G401 (cell line): ENCODE results near the gene YDJC. TPM values are rescaled to one million over a fixed set of nuclear protein-coding genes. Genes with fewer than 3 reads are reported as not detected.
"Not testable (repeated sequence)": the region's sequence is repeated elsewhere in the genome, so short reads cannot be mapped to it uniquely, and the experiment has no call there.

Experiments used
- DNase-seq: peaks from one replicate; pipeline ENCODE4 v3.0.0-alpha.2; 2015; ENCODE audit warnings: low spot score
- in situ Hi-C: cut with HindIII; loops from 2 replicates; pipeline ENCODE4 v1.10.0; 2016; ENCODE audit warnings: low sequenced_read_pairs, mixed read lengths
- total RNA-seq: library from RNA; depleted of rRNA; stranded (reverse); fragments of >200 nt; shearing (Covaris generic); gene quantifications from 2 replicates; pipeline ENCODE4 v1.2.3, GENCODE V29; 2014

YDJC gene
- total RNA-seq, 1 experiment from 2014 or later: 71.7 TPM

DNA sequence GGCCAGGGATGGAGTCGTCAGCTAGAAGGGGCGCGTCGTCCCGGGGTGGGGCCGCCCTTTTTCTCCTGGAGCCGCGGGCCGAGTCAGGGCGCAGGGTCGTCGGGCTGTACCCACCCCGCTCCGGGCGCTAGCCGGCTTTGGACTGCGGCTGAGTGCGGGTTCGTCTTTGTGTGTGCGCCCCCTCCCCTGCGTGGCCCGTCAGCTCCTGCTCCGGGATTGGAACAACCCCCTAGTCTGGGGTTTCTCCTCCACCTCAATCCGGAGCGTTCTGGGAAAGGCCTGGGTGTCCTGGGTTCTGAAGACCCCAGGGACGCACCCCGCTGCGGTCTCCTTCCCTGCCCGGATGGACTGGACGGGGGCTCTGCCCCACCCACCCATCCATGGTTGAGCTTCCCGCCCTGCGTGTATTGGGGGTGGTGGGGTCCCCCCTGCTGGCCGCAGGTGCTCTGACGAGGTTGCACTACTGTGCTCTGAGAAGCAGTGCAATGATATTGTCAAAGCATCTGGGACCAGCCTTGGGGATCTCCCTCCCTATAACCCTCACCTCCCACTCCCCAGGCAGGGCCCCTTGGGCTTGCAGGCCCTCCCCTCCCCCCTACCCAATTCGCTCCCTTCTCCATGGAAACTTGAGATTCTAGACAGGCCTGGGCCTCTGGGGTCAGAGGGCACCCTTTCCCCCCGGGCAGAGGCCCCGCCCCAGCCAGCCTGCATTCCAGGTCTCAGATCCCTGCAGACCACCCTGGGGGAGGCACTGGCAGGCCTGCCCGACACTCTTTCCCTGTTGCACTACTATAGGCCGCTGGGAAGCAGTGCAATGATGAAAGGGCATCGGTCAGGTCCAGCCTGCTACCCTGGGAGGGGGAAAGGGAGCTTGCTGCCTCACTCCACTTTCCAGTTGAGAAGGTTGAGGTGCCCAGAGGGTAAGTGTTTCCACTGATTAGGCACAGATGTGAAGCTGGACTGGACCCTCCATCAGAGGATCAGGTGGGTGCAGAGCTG, 23.0 kb upstream of the YDJC start:
- DNase-seq: no peak
- in situ Hi-C loops: no loop called here

DNA sequence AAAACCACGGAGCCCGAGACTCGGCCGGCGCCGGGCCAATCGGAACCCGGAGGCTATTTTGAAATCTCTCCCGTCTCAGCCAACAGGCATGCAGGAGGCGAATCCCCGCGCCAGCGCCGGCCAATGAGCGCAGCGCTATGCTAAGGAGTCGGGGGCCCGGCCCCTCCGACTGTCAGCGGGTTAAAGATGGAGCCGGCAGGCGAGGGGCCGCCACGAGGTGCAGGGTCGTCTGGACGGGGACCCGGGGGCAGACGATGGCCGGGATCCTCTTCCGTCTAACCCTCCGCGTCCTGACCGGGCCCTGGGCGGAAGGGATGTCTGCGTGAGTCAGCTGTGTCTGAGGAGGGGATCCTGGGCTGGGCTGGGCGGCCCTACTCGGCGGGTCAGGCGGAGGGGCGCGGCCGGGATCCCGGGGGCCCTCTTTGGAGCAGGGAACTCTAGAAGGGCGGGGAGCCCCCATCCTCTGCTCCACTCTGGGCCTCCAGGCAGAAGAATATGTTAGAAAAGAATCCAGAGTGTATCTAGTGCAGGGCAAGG, 22.3 kb upstream of the YDJC start:
- peak; percentile 83 for DNase-seq
- in situ Hi-C loops: no loop called here

DNA sequence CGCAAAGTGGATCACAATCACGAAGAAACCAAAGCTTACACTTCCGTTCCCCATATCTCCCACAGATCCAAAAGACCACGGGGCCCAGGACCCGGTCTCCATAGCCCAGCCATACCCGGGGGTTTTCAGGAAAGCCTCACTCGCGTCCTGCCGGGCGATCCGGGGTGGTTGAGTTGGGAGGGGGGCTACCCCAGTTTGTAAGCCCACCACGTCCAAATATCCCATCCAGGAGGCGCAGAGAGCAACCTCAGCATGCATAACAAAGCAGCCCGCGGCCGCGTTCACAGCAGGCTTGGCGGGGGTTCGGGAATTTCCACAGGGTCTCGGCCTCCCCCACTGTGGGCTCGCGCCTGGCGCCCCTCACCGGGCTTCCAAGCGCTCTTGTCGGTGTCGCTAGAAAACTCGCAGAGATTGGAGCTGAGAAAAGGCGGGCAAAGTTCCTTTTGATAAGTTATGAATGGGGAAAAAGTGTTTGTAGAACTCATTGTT, 21.7 kb upstream of the YDJC start:
- in situ Hi-C loops: no loop called here
- no peak for DNase-seq

DNA sequence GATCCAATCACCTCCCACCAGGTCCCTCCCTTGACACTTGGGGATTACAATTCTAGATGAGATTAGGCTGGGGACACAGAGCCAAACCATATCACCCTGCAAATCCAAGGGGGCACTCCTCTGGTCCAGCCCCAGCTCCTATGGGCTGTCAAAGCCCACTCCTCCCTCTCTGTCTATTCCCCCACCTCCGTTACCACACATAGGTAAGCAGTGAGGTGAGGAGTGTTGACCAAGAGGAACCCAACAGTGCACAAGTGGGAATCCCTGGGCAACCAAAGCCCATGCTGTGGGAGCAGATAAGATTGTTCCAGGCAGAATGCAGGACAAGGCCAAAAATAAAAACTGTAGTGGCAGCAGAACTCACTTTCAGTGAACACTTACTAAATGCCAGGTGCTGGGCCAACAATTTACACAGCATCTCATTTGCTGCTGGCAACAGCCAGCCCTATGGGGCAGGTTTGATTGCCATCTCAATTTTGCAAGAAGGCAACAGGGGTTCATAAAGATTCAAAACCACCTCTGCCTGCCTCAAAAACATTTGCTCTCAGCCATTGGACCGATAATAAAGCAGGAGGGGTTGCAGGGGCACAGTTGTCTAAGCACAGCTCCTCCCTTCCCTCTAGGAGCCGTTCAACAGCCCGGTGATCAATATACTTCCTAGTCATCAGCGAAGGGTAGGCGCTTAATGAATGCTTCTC, 21.1 kb upstream of the YDJC start:
- in situ Hi-C loops: no loop called here
- no peak for DNase-seq

DNA sequence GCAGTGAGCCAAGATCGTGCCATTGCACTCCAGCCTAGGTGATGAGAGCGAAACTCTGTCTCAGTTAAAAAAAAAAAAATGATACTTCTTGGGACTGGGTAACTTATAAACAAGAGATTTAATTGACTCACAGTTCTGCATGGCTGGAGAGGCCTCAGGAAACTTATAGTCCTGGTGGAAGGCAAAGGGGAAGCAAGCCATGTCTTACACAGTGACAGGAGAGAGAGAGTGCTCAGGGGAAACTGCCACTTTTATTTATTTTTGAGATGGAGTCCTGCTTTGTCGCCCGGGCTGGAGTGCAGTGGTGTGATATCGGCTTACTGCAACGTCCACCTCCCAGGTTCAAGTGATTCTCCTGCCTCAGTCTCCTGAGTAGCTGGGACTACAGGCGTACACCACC, 20.5 kb upstream of the YDJC start:
- no peak for DNase-seq
- in situ Hi-C loops: no loop called here

DNA sequence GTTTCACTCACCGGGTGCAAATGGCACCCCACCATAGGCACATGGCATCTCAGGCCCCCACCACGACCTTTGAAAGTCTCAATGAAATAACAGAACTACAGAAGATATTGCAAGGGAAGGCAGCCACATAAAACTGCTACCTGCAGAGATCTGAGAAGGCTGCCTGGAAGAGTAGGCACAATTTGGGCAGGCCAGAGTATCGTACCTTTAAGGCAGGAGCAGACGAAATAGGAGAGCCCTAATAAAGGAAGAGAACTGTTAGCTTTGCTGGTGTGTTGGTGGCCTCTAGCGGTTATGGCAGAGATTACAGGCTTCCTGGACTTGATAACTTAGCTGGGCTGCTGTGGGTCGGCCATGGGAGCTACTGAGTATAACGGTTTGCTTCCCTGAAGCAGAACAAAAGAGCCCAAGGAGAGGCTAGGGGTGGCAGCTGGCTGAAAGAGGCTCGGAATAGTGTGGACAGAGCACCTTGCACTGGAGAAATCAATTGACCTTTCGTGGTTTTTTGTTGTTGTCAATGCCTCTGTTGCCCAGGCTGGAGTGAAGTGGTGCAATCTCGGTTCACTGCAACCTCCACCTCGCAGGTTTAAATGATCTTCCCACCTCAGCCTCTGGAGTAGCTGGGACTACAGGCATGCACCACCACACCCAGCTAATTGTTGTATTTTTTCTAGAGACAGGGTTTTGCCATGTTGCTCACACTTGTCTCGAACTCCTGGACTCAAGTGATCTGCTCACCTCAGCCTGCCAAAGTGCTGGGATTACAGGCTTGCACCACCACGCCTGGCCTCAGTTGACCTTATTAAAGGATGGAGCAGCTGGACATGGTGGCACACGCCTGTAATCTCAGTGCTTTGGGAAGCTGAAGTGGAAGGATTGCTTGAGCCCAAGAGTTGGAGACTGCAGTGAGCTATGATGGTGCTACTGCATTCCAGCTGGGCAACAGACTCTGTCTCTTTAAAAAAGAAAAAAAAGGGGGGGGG, 17.1 kb upstream of the YDJC start:
- DNase-seq: peak; percentile 88
- in situ Hi-C loops: no loop called here

DNA sequence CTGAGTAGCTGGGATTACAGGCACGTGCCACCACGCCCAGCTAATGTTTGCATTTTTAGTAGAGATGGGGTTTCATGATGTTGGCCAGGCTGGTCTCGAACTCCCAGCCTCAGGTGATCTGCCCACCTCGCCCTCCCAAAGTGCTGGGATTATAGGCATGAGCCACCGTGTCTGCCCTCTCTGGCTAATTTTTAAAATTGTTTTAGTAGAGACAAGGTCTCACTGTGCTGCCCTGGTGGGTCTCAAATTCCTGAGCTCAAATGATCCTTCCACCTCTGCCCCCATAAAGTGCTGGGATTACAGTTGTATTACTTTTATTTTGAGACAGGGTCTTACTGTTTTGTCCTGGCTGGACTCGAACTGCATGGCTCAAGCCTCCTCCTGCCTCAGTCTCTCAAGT, 15.7 kb upstream of the YDJC start:
- DNase-seq, in situ Hi-C loops: not testable (repeated sequence)

DNA sequence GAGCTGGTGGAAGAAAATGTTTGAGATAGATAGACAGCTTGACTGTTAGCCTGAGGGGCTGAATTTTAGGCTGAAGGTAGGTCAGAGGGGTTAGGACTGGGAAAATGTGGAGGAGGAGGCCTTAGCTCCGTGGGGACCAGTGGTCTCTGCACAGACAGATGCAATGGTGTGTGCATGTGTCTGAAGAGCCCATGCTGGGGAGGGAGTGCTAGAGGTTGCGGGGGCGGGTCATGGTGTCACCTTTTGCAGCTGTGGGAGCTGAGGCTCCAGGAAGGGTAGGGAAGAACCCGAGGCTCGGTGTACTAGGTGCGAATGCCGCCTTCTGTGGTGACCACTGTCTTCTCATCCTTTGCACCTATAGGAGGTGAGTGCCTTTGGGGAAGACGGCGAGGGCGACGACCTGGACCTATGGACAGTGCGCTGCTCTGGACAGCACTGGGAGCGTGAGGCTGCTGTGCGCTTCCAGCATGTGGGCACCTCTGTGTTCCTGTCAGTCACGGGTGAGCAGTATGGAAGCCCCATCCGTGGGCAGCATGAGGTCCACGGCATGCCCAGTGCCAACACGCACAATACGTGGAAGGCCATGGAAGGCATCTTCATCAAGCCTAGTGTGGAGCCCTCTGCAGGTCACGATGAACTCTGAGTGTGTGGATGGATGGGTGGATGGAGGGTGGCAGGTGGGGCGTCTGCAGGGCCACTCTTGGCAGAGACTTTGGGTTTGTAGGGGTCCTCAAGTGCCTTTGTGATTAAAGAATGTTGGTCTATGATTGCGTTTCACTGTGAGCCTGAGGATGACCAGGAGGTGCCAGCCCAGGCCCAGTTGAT, 13.9 kb upstream of the YDJC start:
- in situ Hi-C loops: no loop called here
- no peak for DNase-seq

DNA sequence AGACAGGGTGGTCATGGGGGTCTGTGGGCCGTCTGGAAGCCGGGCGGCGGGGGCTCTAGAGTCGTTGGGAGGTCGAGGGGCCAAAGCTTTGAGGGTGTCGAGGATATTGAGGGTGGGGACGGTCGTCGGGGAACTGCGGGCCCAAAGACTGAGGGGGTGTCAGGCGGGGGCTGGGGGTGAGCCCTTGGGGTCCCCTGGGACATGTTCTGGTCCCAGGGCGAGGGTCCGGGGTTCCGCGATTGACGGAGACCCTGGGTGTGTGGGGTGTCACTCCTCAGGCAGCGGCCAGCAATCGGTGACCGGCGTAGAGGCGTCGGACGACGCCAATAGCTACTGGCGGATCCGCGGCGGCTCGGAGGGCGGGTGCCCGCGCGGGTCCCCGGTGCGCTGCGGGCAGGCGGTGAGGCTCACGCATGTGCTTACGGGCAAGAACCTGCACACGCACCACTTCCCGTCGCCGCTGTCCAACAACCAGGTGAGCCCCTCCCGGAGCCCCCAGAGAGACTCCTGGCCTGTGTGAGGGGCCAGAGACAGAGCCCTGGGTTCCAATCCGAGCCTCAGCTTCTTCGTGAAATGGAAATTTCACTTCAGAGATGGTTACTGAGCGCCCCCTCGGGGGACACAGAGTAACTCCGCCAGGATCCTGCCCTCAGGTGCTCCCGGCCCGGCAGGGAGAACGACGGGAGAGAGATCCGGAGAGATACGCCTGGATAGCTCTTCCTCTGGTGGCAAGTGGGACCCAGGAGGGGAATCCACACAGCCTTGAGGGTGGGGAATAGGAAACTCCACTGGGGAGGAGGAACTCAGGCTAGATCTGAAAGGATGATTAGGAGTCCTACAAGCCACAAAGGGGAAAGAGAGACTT, 13.0 kb upstream of the YDJC start:
- in situ Hi-C loops: no loop called here

DNA sequence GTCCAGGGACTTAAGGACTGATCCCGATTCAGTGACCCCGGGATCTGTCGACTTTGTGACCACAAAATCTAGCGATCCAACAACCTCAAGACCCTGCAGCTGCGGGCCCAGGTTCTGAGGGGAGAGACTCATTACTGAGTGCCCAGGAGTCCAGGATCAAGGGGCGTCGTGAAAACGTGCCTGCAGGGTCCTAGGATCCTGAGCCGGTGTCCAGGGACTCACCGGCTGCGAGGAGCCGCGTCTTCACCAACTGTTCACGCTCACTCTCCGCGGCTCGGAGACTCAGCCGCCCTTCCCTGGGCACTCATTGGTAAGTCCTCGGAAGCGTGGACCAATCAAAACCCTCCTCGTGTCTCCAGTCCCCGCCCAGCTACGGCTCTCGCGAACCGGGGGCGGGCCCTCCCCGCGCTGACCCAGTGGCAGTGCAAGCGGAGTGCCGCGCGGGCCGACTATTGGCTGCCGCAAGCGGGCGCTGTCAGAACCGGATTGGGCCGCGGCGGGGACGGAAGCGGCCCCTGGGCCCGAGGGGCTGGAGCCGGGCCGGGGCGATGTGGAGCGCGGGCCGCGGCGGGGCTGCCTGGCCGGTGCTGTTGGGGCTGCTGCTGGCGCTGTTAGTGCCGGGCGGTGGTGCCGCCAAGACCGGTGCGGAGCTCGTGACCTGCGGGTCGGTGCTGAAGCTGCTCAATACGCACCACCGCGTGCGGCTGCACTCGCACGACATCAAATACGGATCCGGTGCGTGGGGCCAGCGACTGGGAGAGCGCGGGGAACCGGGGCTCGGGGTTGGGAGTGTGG, 12.2 kb upstream of the YDJC start, which contains the start of gene SDF2L1:
Gene SDF2L1, plus strand, starts transcription at position 514 of the 795 bp plus-strand sequence. Its CDS starts 35 bp downstream, at position 549.
- DNase-seq: peak; percentile 99
- in situ Hi-C loops: no loop called here

More for the DNA sequence above, 13.0 kb upstream of the YDJC start:
- DNase-seq: peak; percentile 53

DNA sequence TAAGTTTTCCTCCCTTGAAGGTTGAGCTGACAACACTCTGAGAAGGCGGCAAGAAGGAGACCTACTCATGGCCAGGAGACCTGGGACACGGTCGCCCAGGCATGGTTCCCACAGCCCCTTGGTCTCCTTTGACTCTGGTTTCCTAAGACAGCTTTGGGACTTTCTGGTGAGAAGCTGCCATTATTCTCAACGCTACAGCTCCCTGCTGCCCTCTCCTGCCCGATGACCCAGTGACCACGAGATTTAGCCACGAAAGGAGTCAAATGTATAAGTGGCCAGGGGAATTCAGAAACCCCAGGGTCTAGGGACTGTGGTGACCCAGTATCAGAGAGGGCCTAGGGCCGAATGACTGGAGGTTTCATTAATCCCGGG, 11.6 kb upstream of the YDJC start:
- DNase-seq: peak; percentile 69
- in situ Hi-C loops: no loop called here

DNA sequence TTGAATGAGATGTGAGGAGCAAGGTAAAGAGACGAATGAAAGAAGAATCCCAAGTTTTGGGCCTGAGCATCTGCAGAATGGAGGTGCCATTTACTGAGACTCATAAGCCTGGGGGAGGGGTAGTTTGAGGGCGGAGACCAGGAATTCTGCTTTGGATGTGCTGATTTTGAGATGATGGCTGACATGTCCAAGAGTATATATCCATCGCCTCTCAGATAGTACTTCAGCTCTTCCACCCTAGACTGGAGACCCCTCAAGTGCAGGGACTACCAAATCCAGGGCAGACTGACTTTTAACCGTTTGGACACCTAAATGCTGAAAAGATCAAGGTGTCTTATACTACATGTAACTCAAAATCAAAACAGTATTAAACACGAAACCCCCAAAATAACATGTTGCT, 11.0 kb upstream of the YDJC start:
- in situ Hi-C loops: no loop called here
- no peak for DNase-seq

DNA sequence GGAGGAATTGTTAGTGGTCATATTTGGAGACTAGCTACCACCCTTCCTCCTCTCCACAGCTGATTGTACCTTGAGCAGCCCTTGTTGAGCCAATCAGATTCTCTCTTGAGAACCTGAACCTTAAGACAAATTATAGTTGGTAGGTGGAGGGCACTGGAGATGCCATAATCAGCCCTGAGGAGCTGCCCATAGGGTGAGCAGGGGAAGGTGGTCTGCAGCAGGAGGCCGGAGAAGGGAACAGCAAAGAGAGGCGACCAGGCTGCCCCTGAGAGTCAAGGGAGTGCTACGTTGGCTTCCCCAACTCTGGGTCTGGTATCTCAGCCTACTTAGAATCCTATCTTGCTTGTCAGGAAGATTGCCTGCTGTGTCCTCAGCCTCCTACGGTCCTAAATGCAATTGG, 9.5 kb upstream of the YDJC start:
- in situ Hi-C loops: no loop called here
- DNase-seq: no peak

DNA sequence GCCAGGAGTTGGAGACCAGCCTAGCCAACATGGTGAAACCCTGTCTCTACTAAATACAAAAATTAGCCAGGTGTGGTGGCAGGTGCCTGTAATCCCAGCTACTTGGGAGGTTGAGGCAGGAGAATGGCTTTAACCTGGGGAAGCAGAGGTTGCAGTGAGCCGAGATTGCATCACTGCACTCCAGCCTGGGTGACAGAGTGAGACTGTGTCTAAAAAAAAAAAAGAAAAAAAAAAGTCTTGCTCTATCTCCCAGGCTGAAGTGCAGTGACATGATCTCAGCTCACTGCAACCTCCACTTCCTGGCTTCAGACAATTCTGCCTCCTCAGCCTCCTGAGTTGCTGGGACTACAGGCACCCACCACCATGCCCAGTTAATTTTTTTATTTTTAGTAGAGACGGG, 7.6 kb upstream of the YDJC start:
- DNase-seq, in situ Hi-C loops: not testable (repeated sequence)

DNA sequence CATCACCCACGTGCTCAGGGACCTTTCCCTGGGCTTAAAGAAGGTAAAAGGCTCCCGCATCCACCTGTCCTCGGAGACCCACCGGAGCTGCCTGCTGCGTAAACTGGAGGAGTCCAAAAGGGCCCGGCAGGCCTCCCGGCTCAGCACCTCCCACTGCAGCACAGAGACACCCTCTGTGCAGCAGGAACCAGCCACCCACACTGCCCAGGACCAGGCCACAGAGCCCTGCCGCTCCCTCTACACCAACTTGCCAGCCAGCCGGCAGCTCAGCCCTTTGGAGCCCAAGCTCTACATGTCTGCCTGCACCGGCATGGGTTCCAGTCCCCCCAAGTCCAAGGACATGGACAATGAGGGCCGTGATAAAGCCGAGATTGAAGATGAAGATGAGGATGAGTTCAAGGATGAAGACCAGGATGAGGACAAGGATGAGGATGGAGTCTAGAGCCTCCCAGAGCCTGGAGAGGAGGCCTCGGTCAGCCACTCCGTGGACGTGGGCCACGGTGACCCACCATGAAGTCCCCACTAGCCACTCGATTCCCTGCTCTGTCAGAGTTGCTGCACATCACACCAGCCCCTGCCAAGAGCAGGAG, 6.9 kb upstream of the YDJC start:
- in situ Hi-C loops: no loop called here
- DNase-seq: no peak
